Measurements from ENCODE around the gene ABCA6. TPM values are rescaled to one million over a fixed set of nuclear protein-coding genes. Genes with fewer than 3 reads are reported as not detected.
"Not testable (repeated sequence)": the region's sequence is repeated elsewhere in the genome, so short reads cannot be mapped to it uniquely, and the experiment has no call there.

Gene ABCA6
- total and polyA plus RNA-seq, 3 donors from 2014 or later: 3.1 to 16.4 (median 13.8) TPM

DNA sequence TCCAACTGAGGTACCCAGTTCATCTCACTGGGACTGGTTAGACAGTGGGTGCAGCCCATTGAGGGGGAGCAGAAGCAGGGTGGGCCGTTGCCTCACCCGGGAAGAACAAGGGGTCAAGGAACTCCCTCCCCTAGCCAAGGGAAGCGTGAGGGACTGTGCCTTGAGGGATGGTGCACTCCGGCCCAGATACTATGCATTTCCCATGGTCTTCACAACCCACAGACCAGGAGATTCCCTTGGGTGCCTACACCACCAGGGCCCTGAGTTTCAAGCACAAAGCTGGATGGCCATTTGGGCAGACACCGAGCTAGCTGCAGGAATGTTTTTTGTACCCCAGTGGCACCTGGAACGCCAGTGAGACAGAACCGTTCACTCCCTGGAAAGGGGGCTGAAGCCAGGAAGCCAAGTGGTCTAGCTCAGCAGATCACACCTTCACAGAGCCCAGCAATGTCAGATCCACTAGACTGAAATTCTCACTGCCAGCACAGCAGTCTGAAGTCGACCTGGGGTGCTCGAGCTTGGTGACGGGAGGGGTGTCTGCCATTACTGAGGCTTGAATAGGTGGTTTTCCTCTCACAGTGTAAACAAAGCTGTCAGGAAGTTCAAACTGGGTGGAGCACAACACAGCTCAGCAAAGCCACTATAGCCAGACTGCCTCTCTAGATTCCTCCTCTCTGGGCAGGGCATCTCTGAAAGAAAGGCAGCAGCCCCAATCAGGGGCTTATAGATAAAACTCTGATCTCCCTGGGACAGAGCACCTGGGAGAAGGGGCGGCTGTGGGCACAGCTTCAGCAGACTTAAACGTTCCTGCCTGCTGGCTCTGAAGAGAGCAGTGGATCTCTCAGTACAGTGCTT, 71.1 kb downstream of the ABCA6 start:
- WGBS, 2 donors: 80 to 82% methylated on average over 8 to 12 of the region's 12 CpGs
- H3K9me3 ChIP-seq; H3K27me3 ChIP-seq; H3K27ac ChIP-seq; H3K4me3 ChIP-seq; H3K4me1 ChIP-seq; H3K36me3 ChIP-seq (ENCODE audit: low read depth, missing control alignments); DNase-seq; intact Hi-C loops (cut with DNase I; ENCODE audit: low total_unique reads): not testable (repeated sequence)

DNA sequence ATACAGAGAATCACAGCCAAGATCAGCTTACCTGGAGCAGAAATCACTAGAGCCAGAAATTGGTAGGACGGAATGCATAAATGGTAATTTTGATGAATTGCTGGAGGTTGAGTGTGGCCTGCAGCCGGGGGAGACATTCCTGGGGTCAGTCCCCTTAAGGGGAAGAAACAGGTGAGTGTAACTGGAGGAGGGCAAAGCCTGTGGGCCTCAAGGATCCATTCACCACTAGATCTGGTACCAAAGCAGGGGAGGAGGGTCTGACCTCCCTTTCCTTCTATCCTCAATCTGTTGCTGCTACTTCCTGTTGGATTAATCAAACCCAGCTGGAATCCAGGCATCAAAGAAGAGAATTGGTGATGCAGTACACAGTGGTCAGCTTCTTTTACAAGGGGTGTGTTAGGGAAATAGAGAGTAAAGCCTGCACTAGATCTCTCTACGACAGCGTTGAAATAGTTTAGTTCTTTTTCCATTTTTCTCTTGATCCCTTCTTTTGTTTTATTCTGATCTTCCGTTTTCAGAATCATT, 72.4 kb downstream of the ABCA6 start:
- WGBS, 2 donors: 83 to 97% methylated on average over 5 of the region's 5 CpGs
- intact Hi-C loops (cut with DNase I; ENCODE audit: low total_unique reads): no loop called here
- no peak for DNase-seq
- TF ChIP-seq POLR2A (IDR thresholded peaks at IDR 0.05): no peak
- TF ChIP-seq, protein P1, sequence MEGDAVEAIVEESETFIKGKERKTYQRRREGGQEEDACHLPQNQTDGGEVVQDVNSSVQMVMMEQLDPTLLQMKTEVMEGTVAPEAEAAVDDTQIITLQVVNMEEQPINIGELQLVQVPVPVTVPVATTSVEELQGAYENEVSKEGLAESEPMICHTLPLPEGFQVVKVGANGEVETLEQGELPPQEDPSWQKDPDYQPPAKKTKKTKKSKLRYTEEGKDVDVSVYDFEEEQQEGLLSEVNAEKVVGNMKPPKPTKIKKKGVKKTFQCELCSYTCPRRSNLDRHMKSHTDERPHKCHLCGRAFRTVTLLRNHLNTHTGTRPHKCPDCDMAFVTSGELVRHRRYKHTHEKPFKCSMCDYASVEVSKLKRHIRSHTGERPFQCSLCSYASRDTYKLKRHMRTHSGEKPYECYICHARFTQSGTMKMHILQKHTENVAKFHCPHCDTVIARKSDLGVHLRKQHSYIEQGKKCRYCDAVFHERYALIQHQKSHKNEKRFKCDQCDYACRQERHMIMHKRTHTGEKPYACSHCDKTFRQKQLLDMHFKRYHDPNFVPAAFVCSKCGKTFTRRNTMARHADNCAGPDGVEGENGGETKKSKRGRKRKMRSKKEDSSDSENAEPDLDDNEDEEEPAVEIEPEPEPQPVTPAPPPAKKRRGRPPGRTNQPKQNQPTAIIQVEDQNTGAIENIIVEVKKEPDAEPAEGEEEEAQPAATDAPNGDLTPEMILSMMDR (IDR thresholded peaks at IDR 0.05): no peak
- Histone ChIP-seq H3K4me1 (no peaks in the 10 kb centered on the region), H3K27ac (no peak overlapping the region), H3K4me3 (no peak overlapping the region), H3K27me3 (no peaks in the 10 kb centered on the region), H3K36me3 (ENCODE audit: low read depth, missing control alignments) (no peaks in the 10 kb centered on the region), H3K9me3 (no peaks in the 10 kb centered on the region)

DNA sequence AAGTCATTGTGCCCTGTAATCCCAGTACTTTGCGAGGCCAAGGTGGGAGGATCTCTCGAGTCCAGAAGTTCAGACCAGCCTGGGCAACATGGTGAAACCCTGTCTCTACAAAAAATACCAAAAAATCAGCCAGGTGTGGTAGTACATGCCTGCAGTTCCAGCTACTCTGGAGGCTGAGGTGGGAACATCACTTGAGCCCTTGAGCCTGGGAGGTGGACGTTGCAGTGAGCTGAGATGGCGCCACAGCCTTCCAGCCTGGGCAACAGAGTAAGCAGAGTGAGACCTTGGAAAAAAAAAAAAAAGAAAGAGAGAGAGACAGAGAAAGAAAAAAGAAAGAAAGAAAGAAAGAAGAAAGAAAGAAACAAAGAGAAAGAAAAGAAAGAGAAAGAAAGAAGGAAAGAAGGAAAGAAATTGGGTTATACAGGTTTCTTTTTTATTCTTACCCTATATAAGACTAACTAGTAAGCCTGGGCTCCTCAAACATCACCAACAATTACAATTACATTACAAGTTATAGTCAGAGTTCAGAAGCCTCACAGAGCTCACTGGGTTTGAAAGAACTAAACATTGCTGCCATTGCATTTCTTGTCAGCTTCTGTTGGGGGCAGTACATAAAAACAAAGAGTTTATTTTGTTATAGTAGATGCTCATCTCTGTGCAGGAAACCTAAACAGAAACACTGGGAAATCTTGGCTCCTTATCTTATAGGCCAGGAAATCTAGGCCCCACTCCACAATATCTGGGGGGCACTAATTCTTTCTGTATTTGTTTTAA, 74.2 kb downstream of the ABCA6 start:
- no peaks in the 10 kb centered on the region for H3K27me3 ChIP-seq
- WGBS, 2 donors: 87 to 96% methylated on average over 4 of the region's 4 CpGs
- no peaks in the 10 kb centered on the region for H3K36me3 ChIP-seq (ENCODE audit: low read depth, missing control alignments)
- H3K9me3 ChIP-seq: no peaks in the 10 kb centered on the region
- no peak overlapping the region for H3K4me3 ChIP-seq
- TF ChIP-seq, protein P1 (IDR thresholded peaks at IDR 0.05): no peak
- no peak for TF ChIP-seq POLR2A (IDR thresholded peaks at IDR 0.05)
- intact Hi-C loops (cut with DNase I; ENCODE audit: low total_unique reads): no loop called here
- H3K4me1 ChIP-seq: peaks cover under 1% of the 10 kb centered on the region
- H3K27ac ChIP-seq: peak overlapping the region in 1 of 2 donors; percentile 20
- no peak for DNase-seq

DNA sequence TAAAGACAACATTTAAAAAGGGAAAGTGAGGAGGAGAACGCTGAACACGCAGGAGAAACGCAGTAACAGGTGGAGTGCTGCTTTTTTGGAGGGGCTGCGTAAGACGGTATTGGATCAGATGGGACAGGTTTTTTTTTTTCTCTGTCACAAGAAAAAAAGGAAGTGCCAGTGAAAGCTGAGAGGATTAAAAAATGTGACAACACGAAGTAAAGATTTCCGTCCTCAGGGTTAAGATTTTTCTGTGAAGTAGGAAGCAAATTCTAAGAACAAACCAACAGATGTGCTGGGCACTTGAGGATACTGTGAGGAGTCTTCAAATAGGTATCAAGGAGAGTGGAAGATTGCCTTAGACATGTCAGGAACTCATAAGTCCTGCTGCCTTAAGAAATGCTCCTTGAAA, 75.2 kb downstream of the ABCA6 start:
- no peak for TF ChIP-seq POLR2A (IDR thresholded peaks at IDR 0.05)
- TF ChIP-seq, protein P1 (IDR thresholded peaks at IDR 0.05): no peak
- H3K4me3 ChIP-seq: no peak overlapping the region
- intact Hi-C loops (cut with DNase I; ENCODE audit: low total_unique reads): no loop called here
- no peaks in the 10 kb centered on the region for H3K27me3 ChIP-seq
- no peaks in the 10 kb centered on the region for H3K9me3 ChIP-seq
- 85 to 90% methylated on average over 7 of the region's 7 CpGs for WGBS, 2 donors
- DNase-seq: no peak
- no peak overlapping the region for H3K27ac ChIP-seq
- H3K36me3 ChIP-seq (ENCODE audit: low read depth, missing control alignments): no peaks in the 10 kb centered on the region
- H3K4me1 ChIP-seq: peaks cover 11% of the 10 kb centered on the region

DNA sequence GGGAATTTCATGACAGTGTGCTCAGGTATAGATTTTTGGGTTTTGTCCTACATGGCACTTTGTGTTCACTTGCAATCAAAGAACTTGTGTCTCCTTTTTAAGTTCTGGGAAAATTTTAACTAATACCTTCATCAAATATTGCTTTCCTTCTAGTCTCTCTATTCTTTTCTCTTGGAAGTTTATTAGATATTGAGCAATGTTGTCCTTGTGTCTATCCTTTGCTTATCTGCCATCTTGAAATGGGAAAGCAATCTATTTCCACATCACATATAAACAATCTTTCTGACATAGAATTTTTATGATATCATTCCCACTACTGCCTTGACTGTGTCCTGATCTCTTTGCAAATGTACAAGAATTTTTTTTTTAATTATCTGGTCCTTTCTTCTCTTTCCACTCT, 76.6 kb downstream of the ABCA6 start:
- Histone ChIP-seq H3K36me3 (ENCODE audit: low read depth, missing control alignments) (no peaks in the 10 kb centered on the region), H3K27me3 (no peaks in the 10 kb centered on the region), H3K4me3 (no peak overlapping the region), H3K27ac (peak overlapping the region in 1 of 2 donors; percentile 18), H3K4me1 (peaks cover 18% of the 10 kb centered on the region), H3K9me3 (no peaks in the 10 kb centered on the region)
- no peak for TF ChIP-seq POLR2A (IDR thresholded peaks at IDR 0.05)
- TF ChIP-seq, protein P1 (IDR thresholded peaks at IDR 0.05): no peak
- intact Hi-C loops (cut with DNase I; ENCODE audit: low total_unique reads): no loop called here
- no peak for DNase-seq

Measured in testis (tissue), 3 donors.